GM18502 (cell line): ENCODE results near the gene EMC9.
A peak's percentile ranks its signal among the peaks of the same experiment; 100 is the strongest.
"Not testable (repeated sequence)": the region's sequence is repeated elsewhere in the genome, so short reads cannot be mapped to it uniquely, and the experiment has no call there.

Experiments
- ATAC-seq: cut with Tn5 transposase; IDR thresholded peaks from one replicate; pipeline ENCODE4 v1.9.1; 2021; ENCODE audit warnings: mild to moderate bottlenecking; ENCODE audit not compliant: unreplicated experiment, poor library complexity

Gene EMC9

DNA sequence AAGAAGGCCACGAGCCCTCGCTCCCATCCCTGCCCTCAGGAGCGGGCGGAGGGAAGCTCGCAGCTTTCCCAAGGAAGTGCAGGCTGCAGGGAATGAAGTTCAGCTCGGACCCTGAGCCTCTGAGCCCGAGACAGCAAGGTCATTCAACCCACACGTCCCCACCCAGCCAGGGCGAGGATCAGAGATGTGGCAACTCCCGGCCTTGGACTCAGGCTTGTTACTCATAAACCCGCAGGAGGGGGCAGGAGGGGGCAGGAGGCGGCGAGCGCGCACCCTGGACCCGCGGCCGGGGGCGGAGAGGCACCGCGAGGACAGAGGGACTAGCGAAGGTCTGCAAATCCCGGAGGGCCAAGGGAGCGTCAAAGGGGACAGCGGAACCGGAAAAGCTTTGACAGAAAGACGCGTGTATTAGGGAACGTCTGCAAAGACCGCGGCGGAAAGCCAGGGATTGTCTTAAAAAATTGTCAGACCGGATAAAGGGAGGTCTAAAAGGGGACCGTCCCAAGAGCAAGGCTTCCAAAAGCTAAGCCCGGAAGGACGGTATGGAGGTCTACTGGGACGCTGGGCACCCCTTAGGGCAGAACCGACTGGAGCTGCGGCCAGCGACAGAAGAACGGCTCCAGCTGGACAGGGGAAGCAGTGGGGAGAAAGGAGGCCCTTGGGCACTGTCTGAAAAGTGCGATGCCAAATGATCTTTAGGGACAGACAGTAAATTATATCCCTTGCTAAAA is 27.4 kb downstream of the EMC9 start:
- peak; percentile 28 for ATAC-seq

DNA sequence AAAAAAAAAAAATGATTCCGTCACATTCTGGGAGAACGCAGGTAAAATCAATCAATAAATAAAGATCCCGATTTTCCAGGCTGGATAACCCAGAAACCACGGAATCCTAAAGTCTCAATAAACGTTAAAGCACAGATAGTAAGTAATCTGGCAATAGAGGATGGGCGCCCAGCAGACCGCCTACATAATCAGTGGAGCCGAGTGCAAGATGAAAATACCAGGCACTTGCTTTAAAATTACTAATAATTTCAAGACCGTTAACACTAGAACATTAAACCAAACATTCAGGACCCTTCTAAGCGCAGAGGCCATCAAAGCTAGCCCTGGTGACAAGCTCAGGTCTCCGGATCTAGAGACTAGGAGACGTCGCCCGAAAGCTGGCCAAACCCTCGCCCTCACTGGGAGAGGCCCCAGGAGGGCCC is 28.0 kb downstream of the EMC9 start:
- no peak for ATAC-seq

DNA sequence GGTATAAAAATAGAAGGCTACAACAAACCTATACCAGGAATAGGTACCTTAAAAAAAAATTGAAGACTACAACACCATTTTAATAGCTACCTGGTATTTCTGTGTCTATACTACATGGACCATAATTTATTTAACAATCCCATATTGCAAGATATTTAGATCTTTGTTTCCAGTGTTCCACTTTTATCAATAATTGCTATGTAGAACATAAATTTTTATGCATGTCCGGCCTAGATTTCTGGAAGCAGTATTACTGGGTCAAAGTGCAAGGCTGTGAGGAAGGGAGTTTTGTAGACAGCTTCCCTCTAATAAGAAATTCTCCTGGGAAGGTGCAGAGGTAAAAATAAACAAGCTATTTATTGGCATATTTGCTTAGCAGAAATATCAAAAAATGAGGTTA is 30.9 kb downstream of the EMC9 start:
- no peak for ATAC-seq

DNA sequence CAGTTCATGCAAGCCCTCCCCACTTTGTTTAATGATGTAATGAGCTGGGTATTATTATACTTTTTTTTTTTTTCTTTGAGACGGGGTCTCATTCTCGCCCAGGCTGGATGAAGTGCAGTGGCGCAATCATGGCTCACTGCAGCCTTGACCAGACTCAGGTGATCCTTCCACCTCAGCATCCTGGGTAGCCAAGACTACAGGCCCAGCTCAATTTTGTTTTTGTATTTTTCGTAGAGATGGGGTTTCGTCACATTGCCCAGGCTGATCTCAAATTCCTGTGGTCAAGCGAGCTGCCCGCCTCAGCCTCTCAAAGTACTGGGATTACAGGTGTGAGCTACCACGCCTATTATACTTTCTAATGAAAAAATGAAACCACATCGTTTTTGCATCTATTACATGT is 31.3 kb downstream of the EMC9 start:
- no peak for ATAC-seq

DNA sequence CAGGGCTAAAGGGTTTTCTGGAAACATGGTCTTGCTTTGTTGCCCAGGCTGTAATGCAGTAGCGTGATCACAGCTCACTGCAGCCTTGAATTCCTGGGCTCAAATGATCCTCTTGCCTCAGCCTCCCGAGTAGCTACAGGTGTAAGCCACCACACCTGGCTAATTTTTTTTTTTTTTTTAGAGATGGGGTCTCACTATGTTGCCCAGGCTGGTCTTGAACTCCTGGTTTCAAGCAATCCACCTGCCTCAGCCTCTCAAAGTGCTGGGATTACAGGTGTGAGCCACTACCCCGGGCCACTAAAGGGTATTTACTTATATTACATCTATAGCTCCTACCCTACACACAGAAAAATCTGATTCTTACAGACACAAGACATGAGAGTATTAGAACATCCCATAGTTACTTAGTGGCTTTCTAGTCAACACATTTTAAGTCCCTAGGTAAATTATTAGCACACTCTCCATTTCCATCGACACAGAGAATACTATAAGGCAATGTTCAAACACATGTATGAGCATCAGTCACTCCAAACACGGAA is 33.0 kb downstream of the EMC9 start:
- ATAC-seq: no peak

DNA sequence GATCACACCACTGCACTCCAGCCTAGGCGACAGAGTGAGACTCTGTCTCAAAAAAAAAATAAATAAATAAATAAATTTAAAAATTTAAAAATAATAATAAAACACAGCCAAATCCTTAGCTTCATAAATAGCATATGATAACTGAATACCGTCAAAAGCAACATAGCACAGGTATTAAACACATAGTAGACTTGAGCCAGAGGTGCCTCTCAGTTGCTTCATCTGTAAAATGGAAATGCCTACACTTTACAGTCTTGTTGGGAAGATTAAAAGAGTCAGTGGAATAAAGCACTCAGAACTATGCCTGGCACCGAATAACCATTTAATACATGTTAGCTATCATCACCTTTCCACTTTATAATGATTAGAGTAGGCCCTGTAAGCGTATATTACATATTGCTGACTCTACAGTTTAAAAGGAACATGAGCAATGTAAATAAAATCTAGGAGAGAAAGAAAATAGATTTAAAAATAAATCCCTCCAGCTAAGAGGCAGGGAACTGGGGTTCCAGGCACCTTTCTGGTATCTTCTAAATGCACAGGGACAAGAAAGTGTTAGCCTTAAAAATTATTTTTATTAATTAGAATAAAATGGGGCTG is 34.6 kb downstream of the EMC9 start:
- no peak for ATAC-seq

DNA sequence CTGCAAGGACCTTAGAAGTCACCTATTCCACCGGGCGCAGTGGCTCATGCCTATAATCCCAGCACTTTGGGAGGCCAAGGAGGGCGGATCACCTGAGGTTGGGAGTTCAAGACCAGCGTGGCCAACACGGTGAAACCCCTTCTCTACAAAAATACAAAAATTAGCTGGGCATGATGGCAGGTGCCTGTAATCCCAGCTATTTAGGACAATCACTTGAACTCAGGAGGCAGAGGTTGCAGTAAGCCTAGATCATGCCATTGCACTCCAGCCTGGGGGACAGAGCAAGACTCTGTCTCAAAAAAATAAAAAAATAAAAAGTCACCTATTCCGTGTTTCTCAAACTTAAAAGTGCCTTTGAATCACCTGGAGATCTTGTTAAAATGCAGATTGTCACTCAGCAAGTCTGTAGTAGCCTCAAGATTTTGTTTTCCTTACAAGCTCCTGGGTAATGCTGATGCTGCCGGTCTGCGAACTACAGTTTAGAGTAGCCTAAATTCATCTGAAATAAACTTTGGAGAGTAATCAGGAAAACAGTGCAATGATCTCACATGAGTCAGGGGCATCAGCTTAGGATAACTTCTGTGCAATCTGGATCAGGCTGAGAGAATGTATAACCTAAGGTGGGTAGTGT is 35.7 kb downstream of the EMC9 start:
- ATAC-seq: not testable (repeated sequence)

DNA sequence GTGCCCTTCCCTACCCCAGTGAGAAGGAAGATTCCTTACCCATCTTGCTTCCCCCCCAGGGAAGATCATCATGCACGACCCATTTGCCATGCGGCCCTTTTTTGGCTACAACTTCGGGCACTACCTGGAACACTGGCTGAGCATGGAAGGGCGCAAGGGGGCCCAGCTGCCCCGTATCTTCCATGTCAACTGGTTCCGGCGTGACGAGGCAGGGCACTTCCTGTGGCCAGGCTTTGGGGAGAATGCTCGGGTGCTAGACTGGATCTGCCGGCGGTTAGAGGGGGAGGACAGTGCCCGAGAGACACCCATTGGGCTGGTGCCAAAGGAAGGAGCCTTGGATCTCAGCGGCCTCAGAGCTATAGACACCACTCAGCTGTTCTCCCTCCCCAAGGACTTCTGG is 37.9 kb downstream of the EMC9 start:
- ATAC-seq: no peak

DNA sequence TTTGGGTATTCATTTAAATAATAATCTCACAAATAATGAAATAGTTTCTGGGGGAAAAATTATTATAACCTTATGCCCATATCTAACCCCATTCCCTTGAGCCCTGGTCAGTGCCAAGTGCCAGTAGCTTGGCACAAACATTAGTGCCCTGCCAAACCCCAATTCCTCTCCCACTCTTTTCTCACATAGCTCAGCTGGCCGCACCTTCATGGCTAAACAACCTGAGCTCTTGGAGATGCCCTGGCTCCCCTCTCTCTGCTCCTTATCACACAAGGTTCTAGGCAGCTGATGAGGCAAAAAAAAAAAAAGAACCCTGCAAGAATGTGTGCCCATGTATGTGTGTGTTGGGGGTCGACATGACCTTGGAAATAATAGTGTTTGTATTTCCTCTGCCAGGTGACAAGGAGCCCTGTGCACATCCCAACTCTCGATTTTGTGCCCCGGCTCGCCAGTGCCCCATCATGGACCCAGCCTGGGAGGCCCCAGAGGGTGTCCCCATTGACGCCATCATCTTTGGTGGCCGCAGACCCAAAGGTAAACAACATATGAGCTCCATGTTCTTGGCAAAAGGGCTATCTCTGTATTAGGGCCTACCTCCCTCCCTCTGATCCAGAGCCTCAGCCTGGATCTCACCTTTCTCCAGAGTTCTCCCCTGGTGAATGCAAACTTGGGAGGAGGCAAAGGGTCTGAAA is 38.9 kb downstream of the EMC9 start:
- ATAC-seq: no peak

DNA sequence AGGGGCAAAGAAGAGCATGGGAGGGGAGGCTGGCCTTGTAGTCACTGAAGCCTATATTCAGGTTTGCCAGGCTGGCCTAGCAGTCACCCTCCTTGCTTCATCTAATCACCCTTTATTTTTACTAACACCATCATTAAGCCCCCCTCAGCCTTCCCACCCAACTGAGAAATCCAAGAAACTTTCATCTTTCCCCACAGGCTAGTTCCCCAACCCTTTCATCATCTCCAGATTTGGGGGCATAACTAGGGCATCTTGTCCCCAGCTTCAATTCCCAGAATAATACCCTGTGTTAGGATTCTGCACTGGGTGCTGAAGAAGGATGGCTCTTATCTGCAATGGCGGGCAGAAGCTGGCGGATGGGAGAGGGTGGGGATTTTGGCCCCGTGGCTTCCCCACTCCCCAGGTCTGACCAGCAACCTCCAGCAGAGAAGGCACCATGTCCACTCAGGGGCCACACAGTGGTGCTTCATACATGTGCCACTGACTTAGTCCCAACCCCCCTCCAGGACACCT is 40.4 kb downstream of the EMC9 start:
- ATAC-seq: no peak

DNA sequence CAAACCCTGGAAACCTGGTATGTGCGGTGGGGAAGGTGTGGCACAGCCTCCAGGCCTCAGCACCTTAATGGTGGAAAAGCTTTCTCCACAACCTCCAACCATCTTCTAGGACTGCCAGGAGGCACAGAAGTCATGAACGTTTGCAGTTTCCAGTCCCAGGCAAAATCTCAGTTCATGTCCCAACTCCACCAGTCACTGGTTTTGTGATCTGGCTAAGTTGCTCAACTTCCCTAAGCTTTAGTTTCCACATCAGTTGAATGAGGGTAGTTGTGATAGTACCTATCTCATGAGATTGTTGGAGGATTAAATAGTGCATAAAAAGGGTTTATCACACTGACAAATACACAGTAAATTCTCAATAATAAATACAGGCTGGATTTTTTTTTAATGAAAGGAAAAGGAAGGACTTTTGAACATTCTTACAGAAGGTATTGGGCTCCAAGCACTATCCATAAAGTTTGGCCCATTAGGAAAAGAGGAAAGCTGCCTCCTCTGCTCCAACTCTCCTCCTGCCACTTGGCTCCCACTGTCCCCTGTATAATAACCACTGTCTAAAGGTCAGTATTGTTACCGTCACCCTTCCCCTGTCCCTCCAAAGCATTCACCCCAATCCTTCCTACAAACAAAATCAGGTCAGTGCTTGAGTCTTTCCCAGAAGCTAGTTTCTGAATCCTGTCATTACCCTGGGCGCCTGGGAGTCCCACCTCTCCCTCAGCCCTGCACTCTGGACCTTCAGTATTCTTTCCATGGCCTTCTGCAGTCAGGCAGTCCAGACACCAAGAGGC is 41.0 kb downstream of the EMC9 start:
- no peak for ATAC-seq

DNA sequence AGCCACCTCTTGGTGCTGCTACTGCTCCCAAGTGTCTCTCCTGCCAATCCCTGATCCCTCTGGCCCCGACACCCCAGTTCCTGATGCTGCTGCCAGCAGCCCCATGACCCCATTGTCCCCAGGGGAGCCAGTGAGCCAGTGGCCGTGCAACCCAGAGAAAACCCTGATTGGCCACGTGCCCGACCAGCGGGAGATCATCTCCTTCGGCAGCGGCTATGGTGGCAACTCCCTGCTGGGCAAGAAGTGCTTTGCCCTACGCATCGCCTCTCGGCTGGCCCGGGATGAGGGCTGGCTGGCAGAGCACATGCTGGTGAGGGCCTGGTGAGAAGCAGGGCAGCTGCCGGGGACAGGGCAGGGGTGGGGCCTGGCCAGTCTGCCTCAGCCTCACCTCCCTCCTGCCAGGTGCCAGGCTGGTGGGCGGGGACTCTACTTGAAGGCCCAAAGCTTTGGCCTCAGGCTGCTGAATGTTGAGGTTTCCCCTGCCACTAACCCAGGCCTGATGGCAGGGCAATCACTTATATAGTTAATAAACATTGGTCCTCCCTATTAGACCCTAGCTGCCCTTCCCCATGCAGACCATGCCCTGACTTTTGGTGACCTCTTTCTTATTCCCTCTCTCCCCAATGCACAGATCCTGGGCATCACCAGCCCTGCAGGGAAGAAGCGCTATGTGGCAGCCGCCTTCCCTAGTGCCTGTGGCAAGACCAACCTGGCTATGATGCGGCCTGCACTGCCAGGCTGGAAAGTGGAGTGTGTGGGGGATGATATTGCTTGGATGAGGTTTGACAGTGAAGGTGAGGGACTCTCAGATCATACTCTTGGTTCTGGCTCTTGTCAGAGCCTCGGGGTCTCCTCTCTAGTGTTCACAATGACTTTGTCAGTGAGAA is 42.2 kb downstream of the EMC9 start:
- ATAC-seq: no peak

DNA sequence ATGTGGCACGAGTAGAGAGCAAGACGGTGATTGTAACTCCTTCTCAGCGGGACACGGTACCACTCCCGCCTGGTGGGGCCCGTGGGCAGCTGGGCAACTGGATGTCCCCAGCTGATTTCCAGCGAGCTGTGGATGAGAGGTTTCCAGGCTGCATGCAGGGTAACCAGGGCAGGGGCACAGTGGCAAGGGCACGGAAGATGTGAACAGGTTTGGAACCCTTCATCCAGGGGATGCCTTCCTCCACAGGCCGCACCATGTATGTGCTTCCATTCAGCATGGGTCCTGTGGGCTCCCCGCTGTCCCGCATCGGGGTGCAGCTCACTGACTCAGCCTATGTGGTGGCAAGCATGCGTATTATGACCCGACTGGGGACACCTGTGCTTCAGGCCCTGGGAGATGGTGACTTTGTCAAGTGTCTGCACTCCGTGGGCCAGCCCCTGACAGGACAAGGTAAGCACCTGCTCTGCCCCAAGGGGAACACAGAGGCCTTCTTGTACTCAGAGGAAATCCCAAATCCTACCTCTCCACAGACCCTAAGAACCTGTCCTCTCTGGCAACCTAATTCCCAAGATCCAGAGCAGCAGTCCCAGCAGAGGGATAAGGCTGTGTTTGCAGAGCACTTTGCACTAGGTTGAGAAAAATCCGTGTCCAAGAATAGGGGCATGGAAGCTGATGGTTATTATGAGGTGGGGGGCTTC is 43.0 kb downstream of the EMC9 start:
- no peak for ATAC-seq

DNA sequence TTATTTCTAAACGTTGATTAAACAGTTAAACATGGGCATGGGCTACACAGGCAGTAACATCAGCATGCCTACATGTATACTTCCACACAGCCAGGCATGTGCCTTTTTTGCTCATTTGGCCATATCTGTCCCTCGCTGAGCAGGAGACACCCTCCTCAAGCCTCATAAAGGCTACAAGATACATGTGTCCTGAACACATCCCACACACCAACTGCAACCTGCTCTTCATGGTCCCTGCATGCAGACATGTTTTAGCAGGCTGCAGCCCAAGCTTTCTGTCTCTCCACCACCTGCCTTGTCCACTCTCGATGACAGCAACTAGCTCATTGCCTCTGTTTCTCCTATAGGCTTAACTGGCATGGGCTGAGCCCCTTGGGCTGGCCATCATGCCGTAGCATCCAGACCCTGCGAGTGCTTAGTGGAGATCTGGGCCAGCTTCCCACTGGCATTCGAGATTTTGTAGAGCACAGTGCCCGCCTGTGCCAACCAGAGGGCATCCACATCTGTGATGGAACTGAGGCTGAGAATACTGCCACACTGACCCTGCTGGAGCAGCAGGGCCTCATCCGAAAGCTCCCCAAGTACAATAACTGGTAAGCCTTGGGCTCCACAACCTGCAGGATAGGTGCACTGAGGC is 44.7 kb downstream of the EMC9 start:
- no peak for ATAC-seq

DNA sequence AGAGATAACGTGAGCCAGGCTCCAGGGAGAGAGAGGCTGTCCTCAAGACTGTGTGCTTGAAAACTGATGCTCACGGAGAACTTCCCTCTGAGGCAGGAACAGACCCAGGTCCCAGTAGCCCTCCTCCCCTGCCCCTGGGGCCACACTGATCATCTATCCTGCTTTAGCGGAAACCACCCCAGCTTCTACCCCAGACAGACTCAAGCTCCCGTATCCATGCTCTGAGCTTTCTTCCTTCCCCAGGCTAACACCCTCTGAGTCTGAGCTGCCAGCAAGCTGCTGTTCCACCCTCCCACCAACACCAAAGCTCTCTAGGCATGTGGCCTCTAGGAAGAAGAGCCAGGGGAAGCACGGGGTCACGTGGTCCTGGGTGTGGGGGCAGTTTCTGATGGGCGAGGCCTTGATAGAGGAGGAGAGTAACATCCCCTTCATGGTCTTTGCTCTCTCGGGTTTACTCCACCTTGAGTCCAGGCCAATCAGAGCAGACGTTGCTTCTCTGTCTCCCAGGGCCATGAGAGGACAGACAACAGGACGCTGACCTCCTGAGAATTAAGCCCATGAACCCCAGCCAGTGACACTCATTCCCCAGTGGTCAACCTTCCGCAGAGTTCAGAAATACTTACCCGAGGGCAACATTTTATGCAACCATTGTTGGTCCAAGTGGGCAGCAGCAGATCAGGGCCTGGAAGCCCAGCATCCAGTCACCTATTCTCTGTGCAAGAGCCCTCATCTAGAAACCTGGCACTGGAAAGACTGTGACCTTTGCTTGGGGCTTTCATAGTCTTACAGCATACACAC is 45.9 kb downstream of the EMC9 start:
- ATAC-seq: peak; percentile 71

DNA sequence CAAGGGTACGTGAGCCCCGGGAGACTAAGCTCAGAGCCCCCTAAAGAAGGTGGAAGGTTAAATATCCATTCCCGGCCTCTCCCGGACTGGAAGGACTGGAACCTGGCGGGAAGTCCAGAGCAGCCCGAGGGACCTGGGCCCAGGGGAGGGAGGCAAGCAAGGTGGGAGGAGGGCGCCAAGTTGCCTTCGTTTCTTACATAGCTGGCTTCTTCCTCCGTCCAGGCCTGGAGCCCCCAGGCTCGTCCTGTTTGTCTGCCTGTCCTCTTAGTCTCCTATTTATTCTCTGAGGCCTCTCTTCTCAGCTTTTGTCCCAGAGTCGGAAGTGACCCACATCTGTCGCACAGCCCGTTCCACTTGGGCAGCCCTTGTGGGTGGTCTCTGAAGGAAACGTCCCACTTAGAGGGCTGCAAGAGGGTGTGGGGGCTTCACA is 46.5 kb downstream of the EMC9 start:
- ATAC-seq: peak; percentile 0
